Psoas muscle (tissue), 8 donors: ENCODE data around the gene SEPSECS. TPM values are rescaled to one million over a fixed set of nuclear protein-coding genes. Genes with fewer than 3 reads are reported as not detected.

Source experiments
- ATAC-seq, 4 donors: fragments of 200-7000 bp; cut with Tn5 transposase; one replicate each; pipeline ENCODE4 v1.9.1; 2020; ENCODE audit warnings: moderate library complexity in 3 of 4, mild to moderate bottlenecking in 2 of 4
- DNase-seq, 2 donors: peaks; one replicate each; pipeline ENCODE4 v3.0.0-alpha.2; 2020
- H3K27ac ChIP-seq: fragments of 200-600 bp; one replicate; pipeline ENCODE4 v1.8.0; 2022
- H3K27me3 ChIP-seq, 3 donors: fragments of 200-600 bp in 1 of 3; one replicate each; pipeline versions ENCODE4 v1.6.1 to v1.8.0; 2013 to 2022; ENCODE audit warnings: low read length in 2 of 3, mild to moderate bottlenecking in 2 of 3, moderate library complexity in 1 of 3; ENCODE audit not compliant: insufficient read depth in 3 of 3
- H3K36me3 ChIP-seq, 2 donors: fragments of 200-600 bp in 1 of 2; one replicate each; pipeline versions ENCODE4 v1.6.1 to v1.8.0; 2013 to 2022; ENCODE audit warnings: low read depth in 1 of 2, mild to moderate bottlenecking in 1 of 2, moderate library complexity in 1 of 2; ENCODE audit not compliant: insufficient read depth in 1 of 2
- H3K4me1 ChIP-seq: fragments of 200-600 bp; one replicate; pipeline ENCODE4 v1.8.0; 2022
- H3K4me3 ChIP-seq: fragments of 200-600 bp; one replicate; pipeline ENCODE4 v1.8.0; 2022; ENCODE audit warnings: mild to moderate bottlenecking
- H3K9me3 ChIP-seq: fragments of 200-600 bp; one replicate; pipeline ENCODE4 v1.8.0; 2022
- CTCF ChIP-seq: fragments of 200-600 bp; IDR thresholded peaks from one replicate; pipeline ENCODE4 v1.8.0; 2022; ENCODE audit warnings: antibody characterized with exemption
- WGBS, 3 donors: extraction: QIAGEN DNeasy Blood & Tissue Kit; methylation state at CpG; one replicate each; pipeline versions ENCODE4 v1.1.6 to v1.1.7; 2013; 5-methylcytosine and 5-hydroxymethylcytosine counted together
- intact Hi-C, 2 donors: fragments of 100-400 bp; cut with DNase I; formaldehyde crosslinking; loops; one replicate each; pipeline versions ENCODE4 v1.11.0 to v1.14.2; 2022
- polyA plus RNA-seq, 3 donors: library from polyadenylated mRNA; stranded (reverse); fragments of 200-250 nt; gene quantifications; one replicate each; pipeline ENCODE4 v1.2.3, GENCODE V29; 2013
- total RNA-seq, 4 donors: library from RNA; stranded (reverse); fragmentation: NEBNext Ultra II Directional in 2 of 4; extraction: Animal tissue kit (Norgen Biotek cat#: 25700) in 2 of 4; gene quantifications; one replicate each; pipeline versions ENCODE4 v1.2.1 to v1.2.4, GENCODE V29; 2021 to 2023
- donor health status: healthy with polysubstance abuse.
- donor health status: DM: no; HTN: no; CAD: no; lungs with moderate emphysema.
- donor health status: Bipolar disorder and iron deficiency.
- donor health status: healthy.
- donor health status: DM: yes; HTN: yes; CAD: no.
- donor health status: DM: no; HTN: no; CAD: no.
- donor health status: DM: no; HTN: no; CAD: no.
- donor health status: DM: yes; HTN: yes; CAD: no.

Gene SEPSECS
- total and polyA plus RNA-seq, 7 donors: 1.4 to 5.7 (median 4.3) TPM

- intact Hi-C loops: no loop called here
- no peak for DNase-seq
- ATAC-seq: no peak
- H3K9me3 ChIP-seq: no peaks in the 10 kb centered on the region
- no peak overlapping the region for H3K27ac ChIP-seq
- H3K36me3 ChIP-seq: peaks cover 2 to 46% of the 10 kb centered on the region in 2 donors
- no peak overlapping the region for H3K4me3 ChIP-seq
- peaks cover 7% of the 10 kb centered on the region for H3K4me1 ChIP-seq
- 89 to 94% (median 93%) methylated on average over 4 of the region's 4 CpGs for WGBS, 3 donors
- no peak for TF ChIP-seq CTCF
- no peaks in the 10 kb centered on the region for H3K27me3 ChIP-seq
These were observed 5.5 kb downstream of the SEPSECS start for GRCh38 chr4:25154594-25155265.

GRCh38 chr4:25146076-25146475 lies 14.2 kb downstream of the SEPSECS start:
- H3K9me3 ChIP-seq: no peaks in the 10 kb centered on the region
- DNase-seq (no peak), ATAC-seq (no peak)
- no peaks in the 10 kb centered on the region for H3K4me1 ChIP-seq
- H3K27ac ChIP-seq: no peak overlapping the region
- 27 to 54% (median 29%) methylated on average over 1 of the region's 1 CpG for WGBS, 3 donors
- peaks cover 0 to 40% of the 10 kb centered on the region in 2 donors for H3K36me3 ChIP-seq
- H3K27me3 ChIP-seq: no peaks in the 10 kb centered on the region
- no peak for TF ChIP-seq CTCF
- no peak overlapping the region for H3K4me3 ChIP-seq
- intact Hi-C loops: loop anchor here in 1 of 2 donors (10.0 kb wide), 1 partner anchor 671 kb away; no protein-coding TSS in a partner anchor

- intact Hi-C loops: loop anchor here in 1 of 2 donors (2.0 to 10.0 kb wide), 2 partner anchors 164 to 670 kb away; no protein-coding TSS in a partner anchor
- no peaks in the 10 kb centered on the region for H3K9me3 ChIP-seq
- 7 to 15% (median 10%) methylated on average over 1 of the region's 1 CpG for WGBS, 3 donors
- no peak overlapping the region for H3K27ac ChIP-seq
- peak; percentile 50 for TF ChIP-seq CTCF
- ATAC-seq (no peak), DNase-seq (no peak)
- no peak overlapping the region for H3K4me3 ChIP-seq
- no peaks in the 10 kb centered on the region for H3K27me3 ChIP-seq
- H3K36me3 ChIP-seq: peaks cover 0 to 42% of the 10 kb centered on the region in 2 donors
- H3K4me1 ChIP-seq: no peaks in the 10 kb centered on the region
These were observed 15.3 kb downstream of the SEPSECS start for GRCh38 chr4:25144870-25145481.

GRCh38 chr4:25142468-25142867 lies 17.8 kb downstream of the SEPSECS start:
- Histone ChIP-seq H3K4me3 (no peak overlapping the region), H3K27ac (no peak overlapping the region), H3K36me3 (peaks cover 0 to 53% of the 10 kb centered on the region in 2 donors), H3K9me3 (no peaks in the 10 kb centered on the region), H3K4me1 (no peaks in the 10 kb centered on the region), H3K27me3 (no peaks in the 10 kb centered on the region)
- ATAC-seq (no peak), DNase-seq (no peak)
- no peak for TF ChIP-seq CTCF
- intact Hi-C loops: loop anchor here in 1 of 2 donors (10.0 kb wide), 1 partner anchor 668 kb away; no protein-coding TSS in a partner anchor
- WGBS, 3 donors: 95 to 96% (median 95%) methylated on average over 4 of the region's 4 CpGs
